Lung (tissue), 12 donors: ENCODE data around the gene ZBTB38. TPM values are rescaled to one million over a fixed set of nuclear protein-coding genes. Genes with fewer than 3 reads are reported as not detected.

Experiments used
- ATAC-seq: fragments of 200-7000 bp; cut with Tn5 transposase; one replicate; pipeline ENCODE4 v1.9.1; 2020; ENCODE audit warnings: moderate number of reproducible peaks; ENCODE audit not compliant: insufficient read depth, low FRiP score
- DNase-seq, 3 donors: peaks; one replicate each; pipeline ENCODE4 v3.0.0-alpha.2; 2013 to 2017
- H3K27ac ChIP-seq, 2 donors: one replicate each; pipeline ENCODE4 v1.5.1; 2013; ENCODE audit warnings: mild to moderate bottlenecking in 2 of 2, moderate library complexity in 2 of 2, control low read depth in 1 of 2, inconsistent platforms in 1 of 2, low read depth in 1 of 2, low read length in 1 of 2
- H3K27me3 ChIP-seq, 3 donors: one replicate each; pipeline ENCODE4 v1.5.1; 2013; ENCODE audit warnings: low read length in 2 of 3; ENCODE audit not compliant: control insufficient read depth in 3 of 3, insufficient read depth in 3 of 3
- H3K36me3 ChIP-seq, 4 donors: one replicate each; pipeline ENCODE4 v1.5.1; 2013; ENCODE audit warnings: low read length in 4 of 4, mild to moderate bottlenecking in 1 of 4, moderate library complexity in 1 of 4; ENCODE audit not compliant: control insufficient read depth in 4 of 4, insufficient read depth in 4 of 4
- H3K4me1 ChIP-seq, 5 donors: one replicate each; pipeline ENCODE4 v1.5.1; 2013; ENCODE audit warnings: low read length in 5 of 5, mild to moderate bottlenecking in 2 of 5, moderate library complexity in 1 of 5; ENCODE audit not compliant: control insufficient read depth in 5 of 5, insufficient read depth in 5 of 5
- H3K4me3 ChIP-seq: one replicate; pipeline ENCODE4 v1.5.1; 2013; ENCODE audit warnings: mild to moderate bottlenecking, control low read depth, moderate library complexity
- H3K9ac ChIP-seq, 2 donors: one replicate each; pipeline ENCODE4 v1.5.1; 2013; ENCODE audit warnings: low read length in 2 of 2, control low read depth in 1 of 2; ENCODE audit not compliant: insufficient read depth in 1 of 2
- H3K9me3 ChIP-seq, 4 donors: one replicate each; pipeline ENCODE4 v1.5.1; 2013; ENCODE audit warnings: low read length in 3 of 4, mild to moderate bottlenecking in 1 of 4, moderate library complexity in 1 of 4; ENCODE audit not compliant: control insufficient read depth in 4 of 4, insufficient read depth in 3 of 4
- CTCF ChIP-seq: IDR thresholded peaks from 2 replicates; pipeline ENCODE4 v1.5.1; 2012; ENCODE audit warnings: mild to moderate bottlenecking; ENCODE audit errors: control extremely low read depth, extremely low read depth
- WGBS, 2 donors: extraction: QIAGEN DNeasy Blood & Tissue Kit; methylation state at CpG; one replicate each; pipeline ENCODE4 v1.1.7; 2013; 5-methylcytosine and 5-hydroxymethylcytosine counted together
- polyA plus RNA-seq, 2 donors: library from polyadenylated mRNA; stranded (reverse); fragments of 200-250 nt; gene quantifications; one replicate each; pipeline ENCODE4 v1.2.1, GENCODE V29; 2013
- total RNA-seq, 2 donors: library from RNA; depleted of rRNA in 1 of 2; stranded (reverse); fragments of >200 nt in 1 of 2; gene quantifications; one replicate each; pipeline ENCODE4 v1.2.1, GENCODE V29; 2014 to 2021
- donor health status: control.
- donor health status: control.
- donor health status: Bipolar disorder and iron deficiency.
- donor health status: healthy.
- donor health status: DM: yes; HTN: yes; CAD: no.

The ZBTB38 gene
- total and polyA plus RNA-seq, 4 donors = 9.3 to 111 (median 53.5) TPM

- peak in 2 of 3 donors; percentile 39 to 53 for DNase-seq
- Histone ChIP-seq H3K9me3 (peaks cover 0 to 7% (median 2%) of the 10 kb centered on the region in 4 donors), H3K27me3 (no peaks in the 10 kb centered on the region), H3K9ac (no peak overlapping the region), H3K36me3 (peaks cover 9 to 42% (median 22%) of the 10 kb centered on the region in 4 donors), H3K4me1 (peaks cover 0 to 12% (median 7%) of the 10 kb centered on the region in 5 donors), H3K27ac (peak overlapping the region; percentile 52 to 79), H3K4me3 (no peak overlapping the region)
- no peak for ATAC-seq
- no peak for TF ChIP-seq CTCF
- WGBS, 2 donors = 61 to 73% methylated on average over 5 of the region's 5 CpGs
Observed at GRCh38 chr3:141400073-141400971, 32.0 kb downstream of the ZBTB38 start.

- no peak overlapping the region for H3K4me3 ChIP-seq
- H3K9ac ChIP-seq = no peak overlapping the region
Observed at GRCh38 chr3:141401095-141401494, 32.8 kb downstream of the ZBTB38 start.

GRCh38 chr3:141401573-141402475 is 33.5 kb downstream of the ZBTB38 start:
- Histone ChIP-seq H3K27ac (peak overlapping the region; percentile 99 to 100), H3K4me3 (peak overlapping the region; percentile 67), H3K27me3 (no peaks in the 10 kb centered on the region), H3K4me1 (peaks cover 0 to 14% (median 7%) of the 10 kb centered on the region in 5 donors), H3K9ac (peak overlapping the region; percentile 21 to 63), H3K9me3 (peaks cover 0 to 4% (median 2%) of the 10 kb centered on the region in 4 donors), H3K36me3 (peaks cover 11 to 35% (median 19%) of the 10 kb centered on the region in 4 donors)
- peak; percentile 56 to 64 (median 60) for DNase-seq
- ATAC-seq = peak; percentile 79
- TF ChIP-seq CTCF = no peak
- 6 to 9% methylated on average over 59 of the region's 59 CpGs for WGBS, 2 donors

More at GRCh38 chr3:141401095-141401494, 32.8 kb downstream of the ZBTB38 start:
- Histone ChIP-seq H3K36me3 (peaks cover 9 to 40% (median 23%) of the 10 kb centered on the region in 4 donors), H3K27me3 (no peaks in the 10 kb centered on the region), H3K4me1 (peaks cover 0 to 12% (median 7%) of the 10 kb centered on the region in 5 donors), H3K9me3 (peaks cover 0 to 7% (median 2%) of the 10 kb centered on the region in 4 donors), H3K27ac (peak overlapping the region in 1 of 2 donors; percentile 100)
- 63 to 68% methylated on average over 1 of the region's 1 CpG for WGBS, 2 donors
- no peak for DNase-seq
- TF ChIP-seq CTCF = no peak
- ATAC-seq = no peak
